Lung (tissue), 12 donors: ENCODE data around the gene LSM4. TPM values are rescaled to one million over a fixed set of nuclear protein-coding genes. Genes with fewer than 3 reads are reported as not detected.

Experiments used
- ATAC-seq: fragments of 200-7000 bp; cut with Tn5 transposase; one replicate; pipeline ENCODE4 v1.9.1; 2020; ENCODE audit warnings: moderate number of reproducible peaks; ENCODE audit not compliant: insufficient read depth, low FRiP score
- DNase-seq, 3 donors: peaks; one replicate each; pipeline ENCODE4 v3.0.0-alpha.2; 2013 to 2017
- H3K27ac ChIP-seq, 2 donors: one replicate each; pipeline ENCODE4 v1.5.1; 2013; ENCODE audit warnings: mild to moderate bottlenecking in 2 of 2, moderate library complexity in 2 of 2, control low read depth in 1 of 2, inconsistent platforms in 1 of 2, low read depth in 1 of 2, low read length in 1 of 2
- H3K27me3 ChIP-seq, 3 donors: one replicate each; pipeline ENCODE4 v1.5.1; 2013; ENCODE audit warnings: low read length in 2 of 3; ENCODE audit not compliant: control insufficient read depth in 3 of 3, insufficient read depth in 3 of 3
- H3K36me3 ChIP-seq, 4 donors: one replicate each; pipeline ENCODE4 v1.5.1; 2013; ENCODE audit warnings: low read length in 4 of 4, mild to moderate bottlenecking in 1 of 4, moderate library complexity in 1 of 4; ENCODE audit not compliant: control insufficient read depth in 4 of 4, insufficient read depth in 4 of 4
- H3K4me1 ChIP-seq, 5 donors: one replicate each; pipeline ENCODE4 v1.5.1; 2013; ENCODE audit warnings: low read length in 5 of 5, mild to moderate bottlenecking in 2 of 5, moderate library complexity in 1 of 5; ENCODE audit not compliant: control insufficient read depth in 5 of 5, insufficient read depth in 5 of 5
- H3K4me3 ChIP-seq: one replicate; pipeline ENCODE4 v1.5.1; 2013; ENCODE audit warnings: mild to moderate bottlenecking, control low read depth, moderate library complexity
- H3K9ac ChIP-seq, 2 donors: one replicate each; pipeline ENCODE4 v1.5.1; 2013; ENCODE audit warnings: low read length in 2 of 2, control low read depth in 1 of 2; ENCODE audit not compliant: insufficient read depth in 1 of 2
- H3K9me3 ChIP-seq, 4 donors: one replicate each; pipeline ENCODE4 v1.5.1; 2013; ENCODE audit warnings: low read length in 3 of 4, mild to moderate bottlenecking in 1 of 4, moderate library complexity in 1 of 4; ENCODE audit not compliant: control insufficient read depth in 4 of 4, insufficient read depth in 3 of 4
- CTCF ChIP-seq: IDR thresholded peaks from 2 replicates; pipeline ENCODE4 v1.5.1; 2012; ENCODE audit warnings: mild to moderate bottlenecking; ENCODE audit errors: control extremely low read depth, extremely low read depth
- WGBS, 2 donors: extraction: QIAGEN DNeasy Blood & Tissue Kit; methylation state at CpG; one replicate each; pipeline ENCODE4 v1.1.7; 2013; 5-methylcytosine and 5-hydroxymethylcytosine counted together
- polyA plus RNA-seq, 2 donors: library from polyadenylated mRNA; stranded (reverse); fragments of 200-250 nt; gene quantifications; one replicate each; pipeline ENCODE4 v1.2.1, GENCODE V29; 2013
- total RNA-seq, 2 donors: library from RNA; depleted of rRNA in 1 of 2; stranded (reverse); fragments of >200 nt in 1 of 2; gene quantifications; one replicate each; pipeline ENCODE4 v1.2.1, GENCODE V29; 2014 to 2021
- donor health status: control.
- donor health status: control.
- donor health status: Bipolar disorder and iron deficiency.
- donor health status: healthy.
- donor health status: DM: yes; HTN: yes; CAD: no.

The LSM4 gene
- total and polyA plus RNA-seq, 4 donors: 67.7 to 217 (median 114) TPM

- Histone ChIP-seq H3K4me1 (no peaks in the 10 kb centered on the region), H3K4me3 (no peak overlapping the region), H3K36me3 (peaks cover 0 to 37% (median 10%) of the 10 kb centered on the region in 4 donors), H3K9ac (no peak overlapping the region), H3K27me3 (no peaks in the 10 kb centered on the region), H3K27ac (no peak overlapping the region), H3K9me3 (no peaks in the 10 kb centered on the region)
- DNase-seq (no peak), ATAC-seq (no peak)
- WGBS, 2 donors: 94 to 96% methylated on average over 42 of the region's 42 CpGs
- TF ChIP-seq CTCF: no peak
These were observed 55.8 kb downstream of the LSM4 start for GRCh38 chr19:18266771-18267686.

- WGBS, 2 donors: 94 to 95% methylated on average over 7 of the region's 7 CpGs
- TF ChIP-seq CTCF: no peak
- no peak overlapping the region for H3K9ac ChIP-seq
These were observed 57.3 kb downstream of the LSM4 start for GRCh38 chr19:18265582-18265981.

DNA sequence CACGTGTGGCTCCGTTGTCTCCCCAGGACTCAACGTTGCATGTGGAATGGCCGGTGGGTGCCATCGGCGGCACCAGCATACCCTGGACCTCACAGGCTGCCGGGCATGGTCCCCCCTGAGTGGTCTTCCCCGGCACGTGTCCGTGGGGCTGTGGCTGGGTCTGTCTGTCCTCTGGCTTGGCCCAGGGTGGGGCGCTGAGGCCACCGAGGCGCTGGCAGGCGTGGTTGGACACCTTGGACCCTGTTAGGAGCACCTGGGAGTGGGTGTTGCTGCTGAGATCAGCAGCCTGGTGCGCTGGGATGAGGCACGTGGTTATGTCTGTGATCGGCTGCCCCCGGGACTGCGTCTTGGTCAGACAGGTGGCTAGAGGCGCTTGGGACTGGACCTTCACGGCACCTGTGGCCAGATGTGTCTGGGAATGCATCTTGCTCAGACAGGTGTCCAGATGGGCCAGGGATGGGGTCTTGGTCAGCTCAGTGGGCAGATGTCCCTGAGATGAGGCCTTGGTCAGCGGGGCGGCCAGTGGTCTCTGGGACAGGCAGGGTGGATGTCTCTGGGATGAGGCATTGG, 57.8 kb downstream of the LSM4 start:
- no peak for DNase-seq
- H3K9ac ChIP-seq: no peak overlapping the region
- WGBS, 2 donors: 94 to 98% methylated on average over 23 of the region's 23 CpGs

More at GRCh38 chr19:18265582-18265981, 57.3 kb downstream of the LSM4 start:
- H3K27me3 ChIP-seq: no peaks in the 10 kb centered on the region
- DNase-seq: no peak
- no peak for ATAC-seq
- no peak overlapping the region for H3K27ac ChIP-seq
- peaks cover 0 to 39% (median 10%) of the 10 kb centered on the region in 4 donors for H3K36me3 ChIP-seq
- no peak overlapping the region for H3K4me3 ChIP-seq
- H3K9me3 ChIP-seq: no peaks in the 10 kb centered on the region
- H3K4me1 ChIP-seq: no peaks in the 10 kb centered on the region

More for the DNA sequence above, 57.8 kb downstream of the LSM4 start:
- H3K4me3 ChIP-seq: no peak overlapping the region
- H3K36me3 ChIP-seq: peaks cover 0 to 39% (median 10%) of the 10 kb centered on the region in 4 donors
- no peak for ATAC-seq
- TF ChIP-seq CTCF: no peak
- H3K27ac ChIP-seq: no peak overlapping the region
- H3K27me3 ChIP-seq: no peaks in the 10 kb centered on the region
- H3K4me1 ChIP-seq: no peaks in the 10 kb centered on the region
- no peaks in the 10 kb centered on the region for H3K9me3 ChIP-seq
